SK-N-SH (cell line): ENCODE measurements around the gene ADAMTS15. TPM values are rescaled to one million over a fixed set of nuclear protein-coding genes. Genes with fewer than 3 reads are reported as not detected.

Experiments used
- CTCF ChIA-PET: fragments of 300-600, 350-600 bp; formaldehyde crosslinking; extraction: SDS; loops from one replicate; lab custom pipeline; 2021; lab: Yijun Ruan, JAX
- POLR2A ChIA-PET: fragments of 350-600 bp; sonication (Branson Sonifier 250); formaldehyde crosslinking; extraction: SDS; loops from one replicate; lab custom pipeline; 2020; ENCODE audit warnings: antibody characterized with exemption, inconsistent platforms; lab: Yijun Ruan, JAX
- DNase-seq: peaks from one replicate; pipeline ENCODE4 v3.0.0; 2012
- H2AFZ ChIP-seq: fragments of 200-600 bp; sonication (generic); 2 replicates; pipeline ENCODE4 v1.8.1; 2016; ENCODE audit warnings: antibody characterized with exemption, mild to moderate bottlenecking, low read depth
- H3F3A ChIP-seq: fragments of 200-600 bp; sonication (generic); replicated peaks from 2 replicates; pipeline ENCODE3; 2016; ENCODE audit warnings: antibody characterized with exemption, mild to moderate bottlenecking; ENCODE audit not compliant: insufficient read depth
- H3K27ac ChIP-seq, 2 experiments: fragments of 200-500 bp in 1 of 2; fragments of 200-600 bp in 1 of 2; sonication (Bioruptor generic) in 1 of 2; sonication (generic), shearing (Covaris generic) in 1 of 2; 2 replicates each; pipeline versions ENCODE4 v1.5.1 to v1.6.1; 2014 to 2016; ENCODE audit warnings: low read depth in 2 of 2, inconsistent platforms in 1 of 2, low read length in 1 of 2, mild to moderate bottlenecking in 1 of 2, mixed read lengths in 1 of 2
- H3K27me3 ChIP-seq: fragments of 200-600 bp; sonication (generic), shearing (Covaris generic); 2 replicates; pipeline ENCODE4 v1.6.1; 2016; ENCODE audit warnings: mixed run types; ENCODE audit not compliant: insufficient read depth
- H3K36me3 ChIP-seq, 2 experiments: fragments of 200-500 bp in 1 of 2; fragments of 200-600 bp in 1 of 2; sonication (Bioruptor generic) in 1 of 2; sonication (generic) in 1 of 2; replicated peaks in 1 of 2; 2 replicates each; pipeline versions ENCODE3 to v1.5.1; 2014 to 2016; ENCODE audit warnings: low read length in 1 of 2, mild to moderate bottlenecking in 1 of 2; ENCODE audit not compliant: insufficient read depth in 2 of 2, control insufficient read depth in 1 of 2
- H3K4me1 ChIP-seq, 2 experiments: fragments of 200-500 bp in 1 of 2; fragments of 200-600 bp in 1 of 2; sonication (Bioruptor generic) in 1 of 2; sonication (generic), shearing (Covaris generic) in 1 of 2; 2 replicates each; pipeline versions ENCODE4 v1.5.1 to v1.6.1; 2014 to 2016; ENCODE audit warnings: low read depth in 1 of 2, low read length in 1 of 2, mixed run types in 1 of 2; ENCODE audit not compliant: insufficient read depth in 2 of 2, control insufficient read depth in 1 of 2
- H3K4me2 ChIP-seq: fragments of 200-600 bp; sonication (generic), shearing (Covaris generic); 2 replicates; pipeline ENCODE4 v1.6.1; 2017; ENCODE audit warnings: mixed run types
- H3K4me3 ChIP-seq, 2 experiments: fragments of 200-500 bp in 1 of 2; fragments of 200-600 bp in 1 of 2; sonication (Bioruptor generic) in 1 of 2; sonication (generic), shearing (Covaris generic) in 1 of 2; 2 replicates each; pipeline versions ENCODE4 v1.5.1 to v1.8.1; 2014 to 2016; ENCODE audit warnings: low read depth in 2 of 2, inconsistent platforms in 1 of 2, low read length in 1 of 2, mild to moderate bottlenecking in 1 of 2, mixed read lengths in 1 of 2, moderate library complexity in 1 of 2
- H3K79me2 ChIP-seq: fragments of 200-600 bp; sonication (generic); 2 replicates; pipeline ENCODE4 v1.8.1; 2017; ENCODE audit warnings: mild to moderate bottlenecking; ENCODE audit not compliant: insufficient read depth
- H3K9ac ChIP-seq: fragments of 200-600 bp; sonication (generic); 2 replicates; pipeline ENCODE4 v1.6.1; 2017; ENCODE audit warnings: mixed run types
- H3K9me2 ChIP-seq: fragments of 200-600 bp; sonication (generic); 2 replicates; pipeline ENCODE4 v1.6.1; 2017; ENCODE audit warnings: mixed run types
- H3K9me3 ChIP-seq: fragments of 200-600 bp; sonication (generic); 2 replicates; pipeline ENCODE4 v1.6.1; 2017; ENCODE audit warnings: mixed run types, mild to moderate bottlenecking, moderate library complexity
- H4K20me1 ChIP-seq: fragments of 200-600 bp; sonication (generic); 2 replicates; pipeline ENCODE4 v1.6.1; 2017; ENCODE audit warnings: mild to moderate bottlenecking, mixed run types; ENCODE audit not compliant: insufficient read depth
- CHD2 ChIP-seq: fragments of 150-350 bp; IDR thresholded peaks from 2 replicates; pipeline ENCODE4 v1.6.1; 2018; ENCODE audit warnings: low read length; ENCODE audit not compliant: partially characterized antibody
- EP300 ChIP-seq, 2 experiments: IDR thresholded peaks; 2 replicates each; pipeline versions ENCODE4 v1.4.0 to v1.6.1; 2012; ENCODE audit warnings: borderline replicate concordance in 1 of 2, low read depth in 1 of 2, low read length in 1 of 2
- EZH2phosphoT487 ChIP-seq: fragments of 200-600 bp; sonication (generic); IDR thresholded peaks from 2 replicates; pipeline ENCODE4 v1.6.1; 2017; ENCODE audit warnings: low read depth, mixed run types, mild to moderate bottlenecking, antibody characterized with exemption, moderate library complexity, borderline replicate concordance
- MAX ChIP-seq: IDR thresholded peaks from 2 replicates; pipeline ENCODE4 v1.4.0; 2012; ENCODE audit warnings: low read depth
- MXI1 ChIP-seq: IDR thresholded peaks from 2 replicates; pipeline ENCODE4 v1.6.1; 2012; ENCODE audit warnings: mild to moderate bottlenecking, low read depth, low read length, improper control_type of control experiment
- NFIC ChIP-seq: IDR thresholded peaks from 2 replicates; pipeline ENCODE4 v1.4.0; 2012; ENCODE audit warnings: borderline replicate concordance
- RAD21 ChIP-seq: IDR thresholded peaks from 2 replicates; pipeline ENCODE4 v1.6.1; 2012; ENCODE audit warnings: mild to moderate bottlenecking, low read length
- RCOR1 ChIP-seq: fragments of 150-350 bp; IDR thresholded peaks from 2 replicates; pipeline ENCODE4 v1.6.1; 2017; ENCODE audit warnings: antibody characterized with exemption, low read length
- RFX5 ChIP-seq: IDR thresholded peaks from 2 replicates; pipeline ENCODE4 v1.6.1; 2012; ENCODE audit warnings: mild to moderate bottlenecking, improper control_type of control experiment, low read length
- SIN3A ChIP-seq: IDR thresholded peaks from 2 replicates; pipeline ENCODE4 v1.6.1; 2012; ENCODE audit warnings: low read depth, mild to moderate bottlenecking, low read length, moderate library complexity, borderline replicate concordance
- TEAD4 ChIP-seq: IDR thresholded peaks from 2 replicates; pipeline ENCODE4 v1.4.0; 2012; ENCODE audit warnings: mild to moderate bottlenecking, borderline replicate concordance; ENCODE audit not compliant: insufficient read depth
- YY1 ChIP-seq: IDR thresholded peaks from 2 replicates; pipeline ENCODE4 v1.4.0; 2012; ENCODE audit warnings: low read depth, mild to moderate bottlenecking
- WGBS: methylation state at CpG from one replicate; pipeline ENCODE4 v1.1.6; 2017; ENCODE audit warnings: low lambda C conversion rate; 5-methylcytosine and 5-hydroxymethylcytosine counted together
- polyA plus RNA-seq, 3 experiments: library from polyadenylated mRNA; depleted of rRNA; stranded (reverse); fragments of >200 nt; gene quantifications; 2 replicates each; pipeline ENCODE4 v1.2.3, GENCODE V29; 2012
- TF ChIP-seq, protein P1 (sequence below): IDR thresholded peaks from 2 replicates; pipeline ENCODE4 v1.4.0; 2012; ENCODE audit warnings: low read depth, borderline replicate concordance
- TF ChIP-seq, protein P2 (sequence below): IDR thresholded peaks from 2 replicates; pipeline ENCODE4 v1.6.1; 2012; ENCODE audit warnings: mild to moderate bottlenecking, low read depth, low read length, moderate library complexity

The ADAMTS15 gene
- polyA plus RNA-seq, 1 of the 3 experiments (the other 2 are of a cell fraction), result 1.1 TPM

GRCh38 chr11:130462931-130463330 lies 14.5 kb downstream of the ADAMTS15 start:
- H3K4me1 ChIP-seq, result no peaks in the 10 kb centered on the region
- no peak for TF ChIP-seq CHD2
- TF ChIP-seq, protein P1, sequence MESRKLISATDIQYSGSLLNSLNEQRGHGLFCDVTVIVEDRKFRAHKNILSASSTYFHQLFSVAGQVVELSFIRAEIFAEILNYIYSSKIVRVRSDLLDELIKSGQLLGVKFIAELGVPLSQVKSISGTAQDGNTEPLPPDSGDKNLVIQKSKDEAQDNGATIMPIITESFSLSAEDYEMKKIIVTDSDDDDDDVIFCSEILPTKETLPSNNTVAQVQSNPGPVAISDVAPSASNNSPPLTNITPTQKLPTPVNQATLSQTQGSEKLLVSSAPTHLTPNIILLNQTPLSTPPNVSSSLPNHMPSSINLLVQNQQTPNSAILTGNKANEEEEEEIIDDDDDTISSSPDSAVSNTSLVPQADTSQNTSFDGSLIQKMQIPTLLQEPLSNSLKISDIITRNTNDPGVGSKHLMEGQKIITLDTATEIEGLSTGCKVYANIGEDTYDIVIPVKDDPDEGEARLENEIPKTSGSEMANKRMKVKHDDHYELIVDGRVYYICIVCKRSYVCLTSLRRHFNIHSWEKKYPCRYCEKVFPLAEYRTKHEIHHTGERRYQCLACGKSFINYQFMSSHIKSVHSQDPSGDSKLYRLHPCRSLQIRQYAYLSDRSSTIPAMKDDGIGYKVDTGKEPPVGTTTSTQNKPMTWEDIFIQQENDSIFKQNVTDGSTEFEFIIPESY, result no peak
- no peak for TF ChIP-seq YY1
- no peak for TF ChIP-seq EP300 (IDR thresholded peaks at IDR 0.05; ENCODE audit: borderline replicate concordance in 1 of 2, low read depth in 1 of 2, low read length in 1 of 2)
- no peak for TF ChIP-seq RCOR1
- TF ChIP-seq MXI1, result no peak
- no peak for TF ChIP-seq RAD21
- TF ChIP-seq TEAD4, result no peak
- TF ChIP-seq MAX, result no peak
- TF ChIP-seq, protein P2, sequence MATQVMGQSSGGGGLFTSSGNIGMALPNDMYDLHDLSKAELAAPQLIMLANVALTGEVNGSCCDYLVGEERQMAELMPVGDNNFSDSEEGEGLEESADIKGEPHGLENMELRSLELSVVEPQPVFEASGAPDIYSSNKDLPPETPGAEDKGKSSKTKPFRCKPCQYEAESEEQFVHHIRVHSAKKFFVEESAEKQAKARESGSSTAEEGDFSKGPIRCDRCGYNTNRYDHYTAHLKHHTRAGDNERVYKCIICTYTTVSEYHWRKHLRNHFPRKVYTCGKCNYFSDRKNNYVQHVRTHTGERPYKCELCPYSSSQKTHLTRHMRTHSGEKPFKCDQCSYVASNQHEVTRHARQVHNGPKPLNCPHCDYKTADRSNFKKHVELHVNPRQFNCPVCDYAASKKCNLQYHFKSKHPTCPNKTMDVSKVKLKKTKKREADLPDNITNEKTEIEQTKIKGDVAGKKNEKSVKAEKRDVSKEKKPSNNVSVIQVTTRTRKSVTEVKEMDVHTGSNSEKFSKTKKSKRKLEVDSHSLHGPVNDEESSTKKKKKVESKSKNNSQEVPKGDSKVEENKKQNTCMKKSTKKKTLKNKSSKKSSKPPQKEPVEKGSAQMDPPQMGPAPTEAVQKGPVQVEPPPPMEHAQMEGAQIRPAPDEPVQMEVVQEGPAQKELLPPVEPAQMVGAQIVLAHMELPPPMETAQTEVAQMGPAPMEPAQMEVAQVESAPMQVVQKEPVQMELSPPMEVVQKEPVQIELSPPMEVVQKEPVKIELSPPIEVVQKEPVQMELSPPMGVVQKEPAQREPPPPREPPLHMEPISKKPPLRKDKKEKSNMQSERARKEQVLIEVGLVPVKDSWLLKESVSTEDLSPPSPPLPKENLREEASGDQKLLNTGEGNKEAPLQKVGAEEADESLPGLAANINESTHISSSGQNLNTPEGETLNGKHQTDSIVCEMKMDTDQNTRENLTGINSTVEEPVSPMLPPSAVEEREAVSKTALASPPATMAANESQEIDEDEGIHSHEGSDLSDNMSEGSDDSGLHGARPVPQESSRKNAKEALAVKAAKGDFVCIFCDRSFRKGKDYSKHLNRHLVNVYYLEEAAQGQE, result no peak
- no peak for TF ChIP-seq EZH2phosphoT487
- TF ChIP-seq RFX5, result no peak
- no peak for TF ChIP-seq SIN3A
- TF ChIP-seq NFIC, result no peak
- no peak overlapping the region for H3K4me3 ChIP-seq
- 78% methylated on average over 8 of the region's 8 CpGs for WGBS
- no peaks in the 10 kb centered on the region for H3F3A ChIP-seq
- no peaks in the 10 kb centered on the region for H3K9me3 ChIP-seq
- DNase-seq, result no peak
- no peaks in the 10 kb centered on the region for H3K36me3 ChIP-seq
- H3K27ac ChIP-seq, result no peak overlapping the region
- H3K27me3 ChIP-seq, result no peaks in the 10 kb centered on the region
- H2AFZ ChIP-seq, result no peak overlapping the region
- ChIA-PET POLR2A (no interaction called here), CTCF (interaction anchor here (0.8 to 1.4 kb wide), 3 partner anchors 15 to 399 kb away, joined by 3 to 4 read pairs (median 3); partner anchors contain the start of gene ADAMTS15)
- no peak overlapping the region for H3K9ac ChIP-seq
- H3K9me2 ChIP-seq, result no peaks in the 10 kb centered on the region
- H3K79me2 ChIP-seq, result no peaks in the 10 kb centered on the region
- H4K20me1 ChIP-seq, result no peaks in the 10 kb centered on the region
- no peak overlapping the region for H3K4me2 ChIP-seq
